ENCODE measurements around the gene YKT6.

YKT6 gene

DNA sequence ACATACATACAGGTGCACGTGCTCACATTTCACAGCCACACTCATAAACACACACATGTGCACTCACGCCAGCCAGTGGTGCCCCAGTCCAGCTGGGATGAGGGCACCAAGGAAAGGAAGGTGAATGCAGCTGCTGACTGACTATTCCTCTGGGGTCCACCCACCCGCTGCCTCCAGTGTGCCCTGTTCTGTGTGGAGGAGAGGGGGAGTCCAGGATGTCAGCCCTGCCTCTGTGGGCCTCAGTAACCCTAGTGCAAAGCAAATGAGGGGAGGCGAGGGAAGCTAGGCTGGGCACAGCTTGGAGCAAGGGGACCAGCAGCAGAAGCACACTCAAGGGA lies 57.6 kb downstream of the YKT6 start:
- no peak for DNase-seq (ENCODE audit: low read depth in 1 of 2, low spot score in 1 of 2)

DNA sequence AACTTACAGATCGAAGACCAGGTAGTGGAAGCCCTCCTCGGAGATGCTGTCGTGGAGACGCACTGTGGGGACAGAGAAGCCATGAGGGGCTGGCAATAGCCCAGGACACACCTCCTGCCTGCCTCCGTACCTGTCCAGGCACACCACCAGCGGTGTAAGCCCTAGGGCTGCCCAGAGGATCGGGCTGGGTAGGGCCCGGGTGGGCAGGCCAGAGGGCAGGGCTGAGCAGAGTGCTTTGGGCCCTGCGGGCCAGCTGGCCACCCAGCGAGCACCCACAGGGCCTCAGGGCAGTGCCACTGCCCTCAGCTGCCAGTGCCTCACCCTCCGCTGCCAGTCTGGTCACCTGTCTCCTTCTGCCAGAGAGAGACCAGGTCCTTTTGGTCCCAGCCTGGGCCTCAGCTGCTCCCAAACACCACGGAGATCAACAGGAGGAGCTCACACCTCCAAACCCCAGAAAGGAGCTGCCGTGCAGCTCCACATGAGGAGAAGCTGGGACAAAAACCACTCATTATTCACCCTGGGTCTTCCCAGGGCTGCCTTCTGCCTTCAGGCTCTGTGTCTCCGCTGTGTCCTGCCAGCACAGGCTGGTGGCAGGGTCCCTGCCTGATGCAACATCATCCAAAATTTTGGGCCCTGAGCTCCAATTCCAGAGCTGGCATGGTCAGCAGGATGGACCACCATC lies 58.2 kb downstream of the YKT6 start:
- no peak for DNase-seq (ENCODE audit: low read depth in 1 of 2, low spot score in 1 of 2)

DNA sequence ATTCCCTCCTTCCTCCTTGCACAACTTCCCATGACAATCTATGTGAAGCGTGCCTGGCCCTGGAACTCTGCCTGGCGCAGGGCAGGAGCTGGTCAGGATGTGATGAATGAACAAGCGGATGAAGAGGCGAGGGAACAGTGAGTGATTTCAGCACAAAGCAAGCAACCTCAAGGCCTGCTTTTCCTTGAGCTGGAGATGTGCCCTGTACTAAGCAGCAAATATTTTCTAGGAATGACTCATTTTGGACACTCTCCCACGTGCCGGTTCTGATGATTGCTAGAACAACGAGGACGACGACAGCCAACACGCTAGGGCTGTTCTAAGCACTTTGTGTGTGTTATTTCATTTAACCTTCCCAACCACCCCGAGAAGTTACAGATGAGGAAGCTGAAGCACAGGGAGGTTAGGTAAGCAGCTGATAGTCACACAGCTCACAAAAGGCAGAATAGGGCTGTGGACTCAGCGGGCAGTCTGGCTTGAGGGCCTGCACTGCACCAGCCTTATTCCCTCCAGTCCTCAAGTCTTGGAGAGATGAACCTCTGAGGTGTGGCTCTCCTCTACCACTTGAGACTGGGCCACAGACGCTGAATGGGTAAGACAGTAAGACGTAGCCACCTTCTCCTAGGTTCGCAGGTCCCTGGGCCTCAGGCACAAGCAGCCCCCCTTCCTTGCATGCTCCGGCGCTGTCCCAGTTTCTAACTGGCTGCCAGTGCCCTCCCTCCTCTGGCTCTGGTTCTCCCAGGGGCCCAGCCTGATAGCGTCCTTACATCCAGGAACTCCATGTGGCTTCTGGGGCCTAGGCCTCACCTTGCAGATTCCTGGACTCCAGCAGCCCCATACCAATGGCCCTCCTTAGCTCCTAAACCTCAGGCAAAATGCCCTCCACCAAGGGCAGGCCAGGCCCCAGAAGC lies 59.0 kb downstream of the YKT6 start:
- DNase-seq (ENCODE audit: low read depth in 1 of 2, low spot score in 1 of 2), result no peak

DNA sequence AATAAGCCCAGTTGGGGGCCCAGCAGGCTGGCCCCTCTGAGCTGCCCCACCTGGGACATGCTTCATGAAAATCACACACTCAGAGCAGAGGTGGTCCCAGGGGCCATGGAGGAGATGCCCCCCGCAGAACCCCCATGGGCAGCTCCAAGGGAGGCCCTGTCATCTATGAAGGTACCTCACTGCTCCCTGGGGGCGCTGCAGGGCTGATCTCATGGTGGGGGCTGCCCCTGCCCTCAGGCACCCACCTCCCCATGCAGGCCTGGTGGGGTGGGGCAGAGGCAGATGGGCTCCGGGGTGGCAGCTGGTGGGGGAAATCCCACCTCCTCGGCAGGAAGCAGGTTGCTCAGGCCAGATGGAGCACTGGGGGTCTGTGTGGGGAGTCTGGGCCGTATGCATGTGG lies 60.5 kb downstream of the YKT6 start:
- no peak for DNase-seq (ENCODE audit: low read depth in 1 of 2, low spot score in 1 of 2)

DNA sequence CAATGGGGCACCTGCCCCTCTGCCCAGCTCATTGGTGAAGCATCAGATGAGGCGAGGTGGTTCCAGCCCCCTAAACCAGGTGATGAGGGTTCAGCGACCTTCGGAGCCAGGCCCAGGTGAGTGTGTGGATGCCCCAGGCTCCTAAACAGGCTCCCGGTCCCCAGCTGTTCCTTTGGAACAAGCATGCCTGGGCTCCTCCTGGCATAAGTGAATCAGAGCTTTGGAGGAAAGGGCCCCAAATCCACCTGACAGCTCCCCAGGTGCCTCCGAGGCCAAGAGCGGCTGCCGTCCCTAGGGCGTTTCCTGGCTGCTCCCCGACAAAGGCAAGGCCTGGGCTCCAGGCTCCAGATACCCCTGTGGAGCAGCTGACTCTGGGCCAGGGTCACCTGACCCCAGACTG lies 61.3 kb downstream of the YKT6 start:
- DNase-seq (ENCODE audit: low read depth in 1 of 2, low spot score in 1 of 2), result no peak

DNA sequence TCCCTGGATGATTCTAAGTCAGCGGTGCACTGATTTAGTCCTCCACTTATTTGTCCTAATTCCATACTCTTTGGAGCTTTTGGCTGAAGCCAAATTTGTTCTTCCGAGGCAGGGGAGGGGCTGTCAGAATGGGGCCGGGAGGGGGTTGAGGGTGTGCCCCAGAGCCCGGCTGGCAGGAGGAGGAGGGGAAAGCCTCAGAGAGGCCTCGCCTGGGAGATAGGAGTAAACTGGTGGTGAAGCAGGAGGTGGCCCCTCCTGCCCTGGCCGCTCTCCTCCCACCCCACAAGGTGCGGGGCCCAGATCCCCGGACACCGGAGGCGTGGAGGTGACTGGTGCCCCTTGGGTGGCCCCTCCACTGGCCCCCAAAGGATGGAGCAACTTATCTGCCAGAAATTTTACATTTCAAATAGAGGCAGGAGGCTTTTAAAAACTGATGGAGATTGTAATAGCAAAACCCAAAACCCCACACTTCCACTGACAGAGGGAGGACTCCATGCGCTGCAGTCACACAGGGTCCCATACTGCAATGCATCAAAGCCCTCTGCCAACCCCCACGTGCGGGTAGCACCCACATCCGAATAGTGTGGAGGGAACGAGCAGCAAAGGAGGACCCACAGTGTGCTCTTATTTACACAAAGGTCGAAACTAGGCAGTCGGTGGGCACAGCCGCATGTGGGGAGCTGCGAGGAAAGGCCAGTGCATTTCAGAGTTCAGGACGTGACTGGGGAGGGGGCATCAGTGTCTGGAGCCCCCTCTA lies 62.7 kb downstream of the YKT6 start:
- no peak for DNase-seq (ENCODE audit: low read depth in 1 of 2, low spot score in 1 of 2)

Data from activated T-helper 1 cell treated with anti-CD3 and anti-CD28 coated beads, Interleukin-2, amount 50 U/mL, for 16 hours (primary cell).